Duodenal mucosa (tissue), 2 donors: Measurements from ENCODE around the gene C2CD2.

Experiments used
- H3K27ac ChIP-seq: one replicate; pipeline ENCODE4 v1.7.0; 2013; ENCODE audit warnings: low read depth, low read length
- H3K27me3 ChIP-seq, 2 donors: one replicate each; pipeline ENCODE4 v1.7.0; 2013; ENCODE audit warnings: low read length in 2 of 2, control low read depth in 1 of 2; ENCODE audit not compliant: insufficient read depth in 2 of 2, control insufficient read depth in 1 of 2
- H3K36me3 ChIP-seq, 2 donors: one replicate each; pipeline ENCODE4 v1.7.0; 2013; ENCODE audit warnings: low read length in 2 of 2, control low read depth in 1 of 2; ENCODE audit not compliant: insufficient read depth in 2 of 2, control insufficient read depth in 1 of 2
- H3K4me1 ChIP-seq, 2 donors: one replicate each; pipeline ENCODE4 v1.7.0; 2013; ENCODE audit warnings: low read length in 2 of 2, control low read depth in 1 of 2; ENCODE audit not compliant: insufficient read depth in 2 of 2, control insufficient read depth in 1 of 2
- H3K4me3 ChIP-seq, 2 donors: one replicate each; pipeline ENCODE4 v1.7.0; 2013; ENCODE audit warnings: low read length in 2 of 2, low read depth in 1 of 2
- H3K9ac ChIP-seq, 2 donors: one replicate each; pipeline ENCODE4 v1.7.0; 2013; ENCODE audit warnings: low read length in 2 of 2, low read depth in 1 of 2
- H3K9me3 ChIP-seq, 2 donors: one replicate each; pipeline ENCODE4 v1.7.0; 2013; ENCODE audit warnings: low read length in 2 of 2, control low read depth in 1 of 2; ENCODE audit not compliant: control insufficient read depth in 1 of 2

The C2CD2 gene

DNA sequence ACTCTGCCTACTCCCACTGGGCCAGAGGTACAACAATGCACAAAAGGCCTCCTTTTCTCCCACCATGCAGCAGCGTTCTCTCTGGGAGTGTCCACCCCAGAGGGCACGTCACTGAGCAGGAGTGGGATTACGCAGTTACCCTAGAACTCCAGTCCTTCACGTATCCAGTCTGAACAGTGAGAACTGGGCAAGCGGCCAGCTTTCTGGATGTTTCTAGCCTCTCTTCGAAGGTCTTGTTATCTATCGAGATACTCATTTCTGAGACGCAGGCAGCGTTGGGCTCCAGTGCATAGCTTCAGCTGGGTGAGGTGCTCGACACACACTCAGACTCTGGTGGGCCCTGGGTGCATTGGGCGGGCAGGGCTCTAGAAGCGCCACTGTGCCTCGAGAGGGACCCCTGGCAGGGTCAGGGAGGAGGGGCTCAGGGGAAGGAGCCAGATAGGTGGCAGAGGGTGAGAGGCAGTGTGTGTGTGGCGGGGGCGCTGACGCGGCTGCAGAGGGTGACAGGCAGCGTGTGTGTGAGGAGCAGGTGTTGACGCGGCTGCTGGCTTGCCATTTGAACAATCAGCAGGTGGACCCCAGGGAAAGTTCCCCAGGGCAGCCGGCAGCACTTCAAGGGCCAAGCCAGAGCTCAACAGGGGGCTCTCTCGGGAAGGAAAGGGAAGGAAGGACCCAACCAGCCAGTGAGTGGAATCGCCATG is 102.6 kb downstream of the C2CD2 start:
- peaks cover 9 to 41% of the 10 kb centered on the region in 2 donors for H3K36me3 ChIP-seq
- no peaks in the 10 kb centered on the region for H3K4me1 ChIP-seq
- H3K9me3 ChIP-seq = no peaks in the 10 kb centered on the region
- no peaks in the 10 kb centered on the region for H3K27me3 ChIP-seq
- H3K4me3 ChIP-seq = no peak overlapping the region
- no peak overlapping the region for H3K27ac ChIP-seq
- no peak overlapping the region for H3K9ac ChIP-seq

DNA sequence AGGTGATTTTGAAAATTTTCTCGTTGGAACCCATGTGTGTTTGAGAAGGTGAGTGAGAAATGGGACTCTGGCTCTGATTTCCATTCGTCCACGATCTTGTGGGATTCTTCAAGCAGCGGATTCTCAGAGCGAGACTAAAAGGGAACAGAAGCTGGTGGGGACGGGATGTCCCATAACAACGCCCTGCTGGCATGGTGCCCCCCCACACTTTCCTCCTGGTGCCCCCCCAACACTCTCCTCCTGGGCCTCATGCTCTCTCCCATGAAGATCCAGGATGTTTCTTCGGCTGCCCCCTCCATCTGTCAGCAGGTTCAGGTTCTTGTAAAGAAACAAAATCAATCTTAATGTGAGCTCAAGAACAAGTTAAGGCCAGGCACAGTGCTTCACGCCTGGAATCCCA is 103.7 kb downstream of the C2CD2 start:
- Histone ChIP-seq H3K4me3 (no peak overlapping the region), H3K36me3 (peaks cover 8 to 44% of the 10 kb centered on the region in 2 donors), H3K4me1 (no peaks in the 10 kb centered on the region), H3K9ac (no peak overlapping the region), H3K9me3 (no peaks in the 10 kb centered on the region), H3K27ac (no peak overlapping the region), H3K27me3 (no peaks in the 10 kb centered on the region)

DNA sequence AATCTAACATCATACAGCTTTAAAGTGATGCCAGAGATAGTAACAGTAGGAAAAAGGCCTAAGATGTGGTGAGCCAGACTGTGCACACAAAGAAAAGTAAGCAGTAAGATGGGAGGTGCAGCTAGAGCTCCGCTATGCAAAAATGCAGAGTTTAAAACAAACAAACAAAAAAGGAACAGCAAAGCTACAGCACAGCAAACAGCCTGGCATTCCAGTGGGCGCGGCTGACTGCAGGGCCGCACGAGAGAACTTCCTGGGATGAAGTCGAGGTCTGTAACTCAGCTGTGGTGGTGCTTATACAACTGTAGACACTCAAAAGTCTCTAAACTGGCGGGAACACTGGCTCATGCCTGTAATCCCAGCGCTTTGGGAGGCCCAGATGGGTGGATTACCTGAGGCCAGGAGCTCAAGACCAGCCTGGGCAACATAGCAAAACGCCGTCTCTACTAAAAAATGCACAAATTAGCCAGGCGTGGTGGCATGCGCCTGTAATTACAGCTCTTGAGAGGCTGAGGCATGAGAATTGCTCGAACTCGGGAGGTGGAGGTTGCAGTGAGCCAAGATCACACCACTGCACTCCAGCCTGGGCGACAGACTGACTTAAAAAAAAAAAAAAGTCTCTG is 104.7 kb downstream of the C2CD2 start:
- H3K27me3 ChIP-seq = no peaks in the 10 kb centered on the region
- peaks cover 1 to 36% of the 10 kb centered on the region in 2 donors for H3K36me3 ChIP-seq
- no peak overlapping the region for H3K27ac ChIP-seq
- H3K9ac ChIP-seq = no peak overlapping the region
- no peaks in the 10 kb centered on the region for H3K9me3 ChIP-seq
- no peak overlapping the region for H3K4me3 ChIP-seq
- no peaks in the 10 kb centered on the region for H3K4me1 ChIP-seq

DNA sequence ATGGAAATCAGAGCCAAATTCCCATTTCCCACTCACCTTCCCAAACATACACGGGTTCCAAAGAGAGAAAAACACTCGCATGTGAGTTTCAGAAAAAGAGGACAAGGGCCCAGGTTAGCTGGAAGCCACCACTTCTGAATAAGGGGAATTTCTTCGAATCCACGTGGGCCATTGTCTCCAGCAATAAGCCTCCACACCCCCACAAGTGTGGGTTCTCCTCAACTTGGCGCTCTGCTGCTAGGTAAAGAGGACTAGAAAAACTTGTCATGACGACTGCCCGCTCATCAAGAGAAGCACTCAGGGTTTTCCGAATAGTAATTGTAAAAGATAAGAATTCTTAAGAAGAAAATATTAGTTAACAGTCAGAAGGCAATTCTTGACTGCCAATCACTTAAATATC is 105.3 kb downstream of the C2CD2 start:
- Histone ChIP-seq H3K36me3 (peaks cover 0 to 30% of the 10 kb centered on the region in 2 donors), H3K27ac (no peak overlapping the region), H3K27me3 (no peaks in the 10 kb centered on the region), H3K9ac (no peak overlapping the region), H3K4me3 (no peak overlapping the region), H3K4me1 (no peaks in the 10 kb centered on the region), H3K9me3 (no peaks in the 10 kb centered on the region)

DNA sequence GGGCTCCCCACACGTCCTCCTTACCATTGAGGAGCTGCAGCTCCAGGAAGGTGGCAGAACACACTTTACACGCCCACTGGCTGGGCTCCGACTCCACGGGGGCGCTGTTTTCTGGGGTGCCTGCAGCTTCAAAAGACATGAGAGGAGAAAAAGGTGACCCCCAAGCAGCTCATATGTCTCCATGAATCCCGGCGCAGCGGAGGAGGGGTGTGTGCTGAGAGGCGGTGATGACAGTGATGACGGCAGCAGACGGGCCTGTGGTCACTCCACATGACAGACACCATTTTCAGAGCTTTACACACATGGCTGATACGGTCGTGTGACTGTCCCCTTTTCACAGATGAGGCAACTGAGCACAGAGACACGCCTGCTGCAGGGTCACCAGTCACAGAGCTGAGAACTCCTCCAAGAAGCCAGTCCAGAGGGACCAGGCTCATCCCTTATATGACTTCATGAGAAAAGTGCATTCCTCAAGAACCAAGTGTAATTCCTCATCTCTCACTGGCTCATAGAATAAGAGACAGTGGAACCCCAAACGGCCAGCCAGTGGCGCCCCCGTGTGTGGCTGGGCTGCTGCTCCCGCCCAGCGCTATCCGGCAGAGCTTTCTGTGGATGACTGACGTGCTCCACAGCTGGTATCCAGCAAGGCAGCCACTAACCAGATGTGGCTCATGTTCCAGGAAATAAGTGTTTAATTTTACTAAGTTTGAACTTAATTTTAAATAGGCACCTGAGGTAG is 106.6 kb downstream of the C2CD2 start:
- Histone ChIP-seq H3K36me3 (peaks cover 0 to 20% of the 10 kb centered on the region in 2 donors), H3K4me3 (no peak overlapping the region), H3K27me3 (no peaks in the 10 kb centered on the region), H3K4me1 (no peaks in the 10 kb centered on the region), H3K9me3 (no peaks in the 10 kb centered on the region), H3K9ac (no peak overlapping the region), H3K27ac (no peak overlapping the region)

DNA sequence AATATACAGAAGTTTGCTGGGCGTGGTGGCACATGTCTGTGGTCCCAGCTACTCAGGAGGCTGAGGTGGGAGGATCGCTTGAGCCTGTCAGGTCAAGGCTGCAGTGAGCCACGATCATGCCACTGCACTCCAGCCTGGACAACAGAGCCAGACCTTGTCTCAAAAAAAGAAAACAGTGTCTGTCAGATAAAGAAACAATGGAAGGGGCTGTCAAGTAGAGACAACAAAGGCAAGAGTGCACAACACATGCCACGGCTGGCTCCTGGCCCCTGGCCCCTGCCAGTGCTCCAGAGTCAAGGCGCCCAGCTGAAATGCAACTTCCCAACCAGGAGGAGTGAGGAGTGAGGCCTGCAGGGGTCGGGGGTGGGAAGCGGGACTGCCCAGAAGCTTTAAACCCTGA is 107.3 kb downstream of the C2CD2 start:
- Histone ChIP-seq H3K27me3 (no peaks in the 10 kb centered on the region), H3K4me3 (no peak overlapping the region)

DNA sequence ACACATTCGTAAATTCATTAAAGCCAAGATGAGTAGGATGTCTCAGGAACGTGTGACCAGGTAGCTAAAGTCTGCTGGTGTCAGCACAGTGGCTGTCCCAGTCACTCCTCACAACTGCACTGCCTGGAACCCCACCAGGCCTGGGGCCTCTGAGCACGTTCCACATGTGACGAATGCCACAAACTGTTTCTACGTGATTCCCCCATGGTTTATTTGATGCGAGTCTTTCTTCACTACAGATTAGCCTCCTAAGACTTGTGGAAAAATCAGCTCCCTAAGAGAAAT is 107.8 kb downstream of the C2CD2 start:
- H3K4me3 ChIP-seq = no peak overlapping the region
- H3K4me1 ChIP-seq = no peaks in the 10 kb centered on the region
- no peaks in the 10 kb centered on the region for H3K27me3 ChIP-seq
- H3K9ac ChIP-seq = no peak overlapping the region
- no peak overlapping the region for H3K27ac ChIP-seq
- H3K9me3 ChIP-seq = peaks cover 0 to 5% of the 10 kb centered on the region in 2 donors
- peaks cover 0 to 12% of the 10 kb centered on the region in 2 donors for H3K36me3 ChIP-seq

More for the DNA sequence above, 107.3 kb downstream of the C2CD2 start:
- no peaks in the 10 kb centered on the region for H3K4me1 ChIP-seq
- no peaks in the 10 kb centered on the region for H3K9me3 ChIP-seq
- peaks cover 0 to 15% of the 10 kb centered on the region in 2 donors for H3K36me3 ChIP-seq
- no peak overlapping the region for H3K9ac ChIP-seq
- H3K27ac ChIP-seq = no peak overlapping the region

DNA sequence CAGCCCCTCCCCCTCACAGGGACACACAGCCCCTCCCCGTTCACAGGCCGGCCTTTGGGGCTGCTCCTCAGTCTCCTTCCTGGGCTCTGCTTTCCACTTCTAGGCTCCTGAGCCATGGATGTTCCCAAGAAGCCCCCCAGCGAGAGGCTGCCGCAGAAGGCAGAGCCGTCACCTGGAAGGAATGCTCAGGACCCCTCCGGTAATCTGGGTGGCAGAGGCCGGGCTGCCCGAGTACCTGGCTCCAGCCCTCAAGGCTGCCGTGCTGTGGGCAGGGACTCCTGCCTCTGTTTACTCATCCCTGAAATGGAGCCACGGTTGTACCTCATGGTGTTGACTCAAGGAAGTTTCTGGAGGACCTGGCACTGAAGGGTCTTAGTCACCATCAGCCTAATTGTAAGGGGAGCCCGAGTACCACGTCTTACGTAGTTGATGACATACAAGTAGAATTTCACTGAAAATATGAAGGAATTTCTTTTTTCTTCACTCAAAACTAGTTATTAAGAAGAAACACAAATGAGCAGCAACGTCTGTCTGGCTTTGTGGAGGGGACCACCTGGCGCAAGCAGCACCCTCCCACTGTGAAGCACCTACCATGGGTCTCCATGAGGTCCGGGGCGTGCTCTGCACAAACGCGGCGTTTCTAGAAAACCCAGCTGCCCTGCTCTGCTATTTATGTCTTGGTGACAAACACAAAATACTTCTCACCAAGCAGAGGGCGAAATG is 108.3 kb downstream of the C2CD2 start:
- Histone ChIP-seq H3K36me3 (peaks cover 0 to 12% of the 10 kb centered on the region in 2 donors), H3K4me1 (no peaks in the 10 kb centered on the region), H3K4me3 (no peak overlapping the region), H3K9me3 (peaks cover 0 to 7% of the 10 kb centered on the region in 2 donors), H3K9ac (no peak overlapping the region), H3K27me3 (no peaks in the 10 kb centered on the region), H3K27ac (no peak overlapping the region)

DNA sequence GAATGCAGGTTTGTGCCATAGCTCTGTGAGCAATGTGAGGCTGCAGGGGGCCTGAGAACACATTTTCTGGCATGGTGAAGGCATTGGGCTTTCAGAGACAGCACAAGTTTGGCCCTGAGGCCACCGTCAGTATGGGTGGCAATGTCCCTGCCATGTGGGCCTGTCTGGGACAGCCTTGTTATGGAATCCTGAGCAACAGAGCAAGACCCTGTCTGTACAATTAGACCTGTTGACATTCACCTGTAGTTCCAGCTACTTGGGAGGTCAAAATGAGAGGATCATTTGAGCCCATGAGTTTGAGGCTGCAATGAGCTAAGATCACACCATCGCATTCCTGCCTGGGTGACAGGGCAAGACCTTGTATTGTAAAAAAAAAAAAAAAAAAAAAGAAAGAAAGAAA is 110.2 kb downstream of the C2CD2 start:
- H3K4me3 ChIP-seq = no peak overlapping the region
- H3K36me3 ChIP-seq = peaks cover 0 to 14% of the 10 kb centered on the region in 2 donors
- no peak overlapping the region for H3K9ac ChIP-seq
- H3K27ac ChIP-seq = no peak overlapping the region
- no peaks in the 10 kb centered on the region for H3K4me1 ChIP-seq
- peaks cover 0 to 7% of the 10 kb centered on the region in 2 donors for H3K9me3 ChIP-seq
- no peaks in the 10 kb centered on the region for H3K27me3 ChIP-seq

DNA sequence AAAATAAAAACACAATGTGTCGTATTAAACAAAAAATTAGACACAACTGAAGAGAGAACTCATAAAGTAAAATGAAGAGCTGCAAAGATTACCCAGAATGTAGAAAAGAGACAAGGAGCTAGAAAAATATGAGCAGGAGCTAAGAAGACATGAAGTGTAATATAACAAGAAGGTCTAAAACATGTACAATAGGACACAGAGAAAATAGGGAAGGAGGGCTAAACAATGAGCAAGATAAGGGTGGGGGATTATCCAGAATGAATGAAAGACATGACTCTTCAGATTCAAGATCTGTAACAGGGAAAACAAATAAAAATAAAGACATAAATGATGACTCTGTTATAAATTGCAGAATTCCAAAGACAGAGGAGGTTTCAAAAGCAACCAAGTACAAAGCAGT is 112.9 kb downstream of the C2CD2 start:
- Histone ChIP-seq H3K4me3 (no peak overlapping the region), H3K27me3 (no peaks in the 10 kb centered on the region), H3K9me3 (peaks cover 0 to 7% of the 10 kb centered on the region in 2 donors), H3K9ac (no peak overlapping the region), H3K4me1 (no peaks in the 10 kb centered on the region), H3K36me3 (peaks cover 0 to 28% of the 10 kb centered on the region in 2 donors), H3K27ac (no peak overlapping the region)
